ENCODE results near the gene VDR.

- TF ChIP-seq CTCF (IDR thresholded peaks at IDR 0.05), result no peak
- TF ChIP-seq POLR2A (IDR thresholded peaks at IDR 0.05), result no peak
Observed at GRCh38 chr12:47807338-47807737, 97.5 kb downstream of the VDR start.

Data from suprapubic skin (tissue), 3 donors.